Thyroid gland (tissue), 4 donors: ENCODE data around the gene SCTR.

Source experiments
- CTCF ChIP-seq, 6 experiments: fragments of 200-600 bp in 3 of 6; fragments of 450-650 bp in 3 of 6; sonication (generic) in 3 of 6; IDR thresholded peaks; one replicate each; pipeline ENCODE4 v1.5.1; 2016 to 2019; ENCODE audit warnings: antibody characterized with exemption in 6 of 6, mild to moderate bottlenecking in 2 of 6, inconsistent platforms in 1 of 6, moderate library complexity in 1 of 6
- POLR2A ChIP-seq, 2 donors: fragments of 450-650 bp; IDR thresholded peaks; one replicate each; pipeline ENCODE4 v1.6.1; 2017; ENCODE audit warnings: antibody characterized with exemption in 2 of 2, mild to moderate bottlenecking in 2 of 2, moderate library complexity in 1 of 2

- TF ChIP-seq CTCF (IDR thresholded peaks at IDR 0.05) (no peak), POLR2A (IDR thresholded peaks at IDR 0.05) (peak in 1 of 2 donors; percentile 48)
Measured at GRCh38 chr2:119544075-119544938, 20.0 kb upstream of the SCTR start, which contains the start of gene CFAP221.
